Stimulated activated CD4-positive, alpha-beta T cell treated with anti-CD3 and anti-CD28 coated beads, TNF-alpha, amount 100 ng/mL, for 48 hours (primary cell): Measurements from ENCODE around the gene C17orf78.
A peak's percentile ranks its signal among the peaks of the same experiment; 100 is the strongest.
"Not testable (repeated sequence)": the region's sequence is repeated elsewhere in the genome, so short reads cannot be mapped to it uniquely, and the experiment has no call there.

Experiments
- DNase-seq, 3 donors: peaks; one replicate each; pipeline ENCODE4 v3.0.0-alpha.2; 2020; ENCODE audit warnings: low read depth in 3 of 3

Gene C17orf78

GRCh38 chr17:37375706-37376105, at the start of gene C17orf78:
Gene C17orf78, plus strand, starts transcription at chr17:37375985. Its CDS starts 108 bp downstream, at chr17:37376093.
- no peak for DNase-seq

GRCh38 chr17:37327341-37328090, 48.3 kb upstream of the C17orf78 start:
- no peak for DNase-seq

- DNase-seq = no peak
These were observed 36.9 kb upstream of the C17orf78 start for GRCh38 chr17:37338847-37339246.

- no peak for DNase-seq
These were observed 36.5 kb upstream of the C17orf78 start for GRCh38 chr17:37339321-37339720.

GRCh38 chr17:37340804-37341203, 35.0 kb upstream of the C17orf78 start:
- no peak for DNase-seq

GRCh38 chr17:37342589-37342988, 33.2 kb upstream of the C17orf78 start:
- no peak for DNase-seq

GRCh38 chr17:37344519-37344918, 31.3 kb upstream of the C17orf78 start:
- DNase-seq = no peak

GRCh38 chr17:37346863-37347402, 28.9 kb upstream of the C17orf78 start:
- not testable (repeated sequence) for DNase-seq

GRCh38 chr17:37356796-37357569, 18.8 kb upstream of the C17orf78 start:
- DNase-seq = not testable (repeated sequence)

GRCh38 chr17:37358098-37358829, 17.5 kb upstream of the C17orf78 start:
- DNase-seq = peak in 2 of 3 donors; percentile 17 to 25

- DNase-seq = peak; percentile 79 to 92 (median 90)
These were observed 16.7 kb upstream of the C17orf78 start for GRCh38 chr17:37358830-37359681.

- no peak for DNase-seq
These were observed 16.1 kb upstream of the C17orf78 start for GRCh38 chr17:37359682-37360188.

GRCh38 chr17:37360632-37361031, 15.2 kb upstream of the C17orf78 start:
- DNase-seq = no peak

GRCh38 chr17:37361543-37361942, 14.2 kb upstream of the C17orf78 start:
- DNase-seq = no peak

GRCh38 chr17:37365589-37365988, 10.2 kb upstream of the C17orf78 start:
- DNase-seq = no peak

GRCh38 chr17:37368577-37368976, 7.2 kb upstream of the C17orf78 start:
- no peak for DNase-seq

GRCh38 chr17:37373530-37374159, 2.1 kb upstream of the C17orf78 start:
- peak; percentile 36 to 49 (median 40) for DNase-seq

- DNase-seq = no peak
These were observed 6.3 kb downstream of the C17orf78 start for GRCh38 chr17:37382056-37382455.

GRCh38 chr17:37384560-37385149, 8.9 kb downstream of the C17orf78 start:
- DNase-seq = no peak

GRCh38 chr17:37385474-37385990, 9.7 kb downstream of the C17orf78 start:
- no peak for DNase-seq
